CD4-positive, alpha-beta T cell treated with Interferon gamma for 1 hour (primary cell): Measurements from ENCODE around the gene NEURL3.
A peak's percentile ranks its signal among the peaks of the same experiment; 100 is the strongest.

ENCODE experiments used
- DNase-seq: peaks from one replicate; pipeline ENCODE4 v3.0.0-alpha.2; 2020

Gene NEURL3

GRCh38 chr2:96527286-96528005 lies 22.3 kb upstream of the NEURL3 start:
- peak; percentile 47 for DNase-seq

GRCh38 chr2:96526615-96527285 lies 21.6 kb upstream of the NEURL3 start:
- DNase-seq, result no peak

GRCh38 chr2:96526101-96526591 lies 21.0 kb upstream of the NEURL3 start:
- no peak for DNase-seq

GRCh38 chr2:96525211-96525507 lies 20.0 kb upstream of the NEURL3 start:
- no peak for DNase-seq

- no peak for DNase-seq
Measured at GRCh38 chr2:96524482-96525210, 19.5 kb upstream of the NEURL3 start.

DNA sequence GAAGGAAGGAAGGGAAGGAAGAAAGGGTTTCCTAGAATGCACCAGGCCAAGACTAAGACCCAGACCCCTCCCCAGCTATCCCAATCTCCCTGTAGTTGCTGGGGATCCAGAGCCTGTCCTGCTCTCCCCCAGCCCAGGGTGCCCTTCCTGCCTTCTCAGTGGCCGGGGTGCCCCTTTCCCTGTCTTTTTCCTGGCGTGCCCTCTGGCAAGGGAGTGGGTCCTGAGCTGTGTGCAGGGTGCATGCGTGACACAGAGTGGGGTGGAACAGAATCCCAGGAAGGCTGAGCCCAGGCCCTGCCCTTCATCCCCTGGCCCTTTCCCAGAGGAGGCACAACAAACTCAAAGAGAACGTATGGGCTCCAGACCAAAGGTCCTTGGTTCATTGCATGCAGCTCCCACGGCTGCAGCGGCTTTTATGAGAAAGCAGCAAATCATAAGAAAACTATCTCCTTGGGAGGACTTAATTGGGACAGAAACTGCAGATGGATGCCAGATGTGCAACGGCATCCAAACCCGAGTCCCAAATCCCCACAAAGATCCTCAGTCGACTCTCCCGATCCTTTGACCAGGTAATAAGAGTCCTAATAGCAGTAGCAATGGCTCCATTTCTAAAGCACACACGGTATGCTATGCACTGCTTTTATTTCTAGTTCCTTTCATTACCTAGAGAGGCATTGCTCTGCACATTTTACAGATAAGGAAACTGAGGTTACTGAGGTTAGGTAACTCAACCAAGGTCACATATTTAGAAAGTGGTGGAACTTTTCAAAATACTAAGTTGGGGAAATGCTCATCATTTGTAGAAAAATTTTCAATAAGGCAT lies 18.7 kb upstream of the NEURL3 start:
- no peak for DNase-seq

GRCh38 chr2:96522304-96523203 lies 17.4 kb upstream of the NEURL3 start:
- no peak for DNase-seq

DNA sequence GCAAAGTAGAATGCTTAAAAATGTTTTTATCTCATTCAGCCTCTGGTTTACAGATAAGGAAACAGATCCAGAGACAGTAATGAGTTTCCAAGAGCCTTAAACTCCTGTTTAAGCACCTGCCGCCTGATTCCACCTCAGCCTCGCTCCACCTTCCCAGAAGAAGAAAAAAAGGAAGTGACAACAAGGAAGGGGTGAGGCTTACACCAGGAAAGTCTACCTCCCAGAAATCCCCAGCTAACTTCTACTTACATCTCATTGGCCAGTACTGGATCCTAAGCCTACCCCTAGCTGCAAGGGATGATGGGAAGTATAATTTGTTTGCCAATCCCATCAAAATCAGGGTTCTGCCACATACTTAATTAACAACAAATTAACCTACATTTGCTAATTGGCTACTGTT lies 16.1 kb upstream of the NEURL3 start:
- no peak for DNase-seq

GRCh38 chr2:96520697-96521096 lies 15.5 kb upstream of the NEURL3 start:
- no peak for DNase-seq

GRCh38 chr2:96520231-96520630 lies 15.1 kb upstream of the NEURL3 start:
- DNase-seq, result no peak

DNA sequence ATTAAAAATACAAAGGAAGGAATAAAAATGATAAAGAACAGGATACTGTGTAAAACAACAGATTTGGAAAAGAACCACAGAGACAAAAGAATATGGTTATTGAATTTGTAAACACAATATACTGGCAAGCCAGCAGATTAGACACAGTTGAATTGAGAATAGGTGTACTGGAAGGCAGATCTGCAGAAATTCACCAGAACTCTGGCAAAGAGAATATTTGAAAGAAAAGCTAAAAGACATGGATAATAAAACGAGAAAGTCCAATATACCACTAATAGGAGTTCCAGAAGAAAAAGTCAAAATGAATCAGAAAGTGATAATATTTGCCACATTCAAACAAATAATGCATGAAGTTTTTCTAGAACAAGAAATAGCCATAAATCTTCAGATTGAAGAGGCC lies 11.9 kb upstream of the NEURL3 start:
- no peak for DNase-seq

DNA sequence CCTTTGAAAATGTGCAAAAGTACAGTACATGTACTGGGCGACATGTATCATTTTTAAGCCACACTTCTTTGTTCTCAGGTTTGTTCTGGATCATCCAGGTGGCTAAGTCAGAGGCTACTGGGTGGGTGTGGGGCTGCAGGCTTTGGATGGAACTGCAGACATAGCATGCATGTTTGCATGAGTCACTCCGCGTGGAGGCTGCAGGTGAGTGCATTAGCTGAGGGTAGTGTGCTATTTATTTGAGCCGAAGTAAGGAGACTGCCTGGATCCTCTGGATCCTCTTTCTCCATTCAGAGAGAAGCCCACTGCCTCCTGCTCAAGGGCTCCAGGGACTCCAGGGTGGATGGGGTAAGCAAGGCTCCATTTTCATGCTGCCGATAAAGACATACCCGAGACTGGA lies 9.4 kb upstream of the NEURL3 start:
- no peak for DNase-seq

DNA sequence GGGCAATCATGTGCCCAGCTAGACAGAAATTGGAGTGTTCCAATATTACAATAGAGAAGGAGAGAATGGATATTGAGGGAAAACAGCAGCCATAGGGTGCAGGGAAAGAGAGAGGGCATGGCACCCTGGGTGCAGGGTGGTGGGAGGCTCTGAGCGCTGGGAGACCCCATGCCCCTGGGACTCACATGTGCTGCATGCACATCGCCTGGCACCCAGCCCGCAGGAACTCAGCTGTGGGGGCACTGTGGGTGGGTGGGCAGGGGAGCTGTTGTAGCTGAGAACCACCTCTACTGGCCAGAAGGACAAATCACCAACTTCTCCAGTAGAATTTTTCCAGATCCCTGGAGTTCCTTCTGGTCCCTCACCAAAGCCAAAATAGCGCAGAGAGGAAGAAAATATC lies 7.2 kb upstream of the NEURL3 start:
- DNase-seq, result no peak

- DNase-seq, result no peak
Measured at GRCh38 chr2:96511851-96512250, 6.7 kb upstream of the NEURL3 start.

- DNase-seq, result no peak
Measured at GRCh38 chr2:96510931-96511595, 5.9 kb upstream of the NEURL3 start.

DNA sequence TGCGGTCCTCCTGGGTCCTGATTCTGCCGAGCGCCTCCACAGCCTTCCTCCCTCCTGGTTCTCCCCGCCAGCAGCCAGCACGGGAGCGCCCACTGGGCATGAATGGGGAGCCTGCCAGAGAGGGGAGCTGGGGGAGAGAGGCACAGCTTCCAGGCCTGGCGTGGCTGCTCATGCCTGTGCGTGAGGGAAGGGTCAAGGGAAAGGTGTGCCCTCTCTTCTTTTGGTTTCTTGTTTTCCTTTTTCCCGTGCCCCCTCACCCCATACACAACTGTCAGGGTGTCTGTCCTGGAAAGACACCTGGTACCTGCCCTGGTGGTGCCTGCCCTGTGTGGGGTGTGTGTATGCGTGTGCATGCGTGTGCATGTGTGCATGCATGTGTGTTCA lies 4.7 kb upstream of the NEURL3 start:
- DNase-seq, result no peak

DNA sequence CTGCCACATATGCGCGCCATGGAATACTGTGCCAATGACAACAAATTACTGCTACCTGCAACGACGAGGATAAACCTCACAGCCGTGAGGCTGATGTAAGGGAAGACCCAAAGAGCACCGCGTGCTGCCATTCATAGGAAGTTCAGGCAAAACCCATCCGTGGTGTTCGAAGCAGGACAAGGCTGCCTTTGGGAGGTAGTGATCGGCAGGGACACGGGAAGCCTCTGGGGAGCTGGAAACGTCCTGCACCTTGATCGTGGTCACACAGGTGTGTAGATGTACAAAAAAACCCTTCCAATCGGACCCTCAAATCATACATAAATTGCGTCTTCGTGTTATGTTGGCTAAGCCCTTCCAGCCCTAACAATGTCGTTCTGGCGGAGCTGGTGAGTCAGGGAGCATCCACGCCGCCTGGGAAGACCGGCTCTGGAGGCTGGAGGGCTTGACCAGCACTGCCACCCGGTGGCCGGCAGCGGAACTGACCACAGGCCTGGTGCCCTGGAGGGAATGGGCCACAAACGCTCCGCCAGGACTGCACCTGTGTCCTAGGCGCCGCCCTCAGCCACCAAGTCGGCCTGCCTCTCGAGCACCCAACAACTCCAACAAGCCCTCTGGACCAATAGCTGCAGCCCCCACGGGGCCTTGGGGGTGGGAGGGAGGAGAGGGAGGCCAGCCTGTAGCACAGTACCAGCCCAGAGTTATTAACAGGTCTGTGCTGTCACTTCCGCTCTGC lies 4.1 kb upstream of the NEURL3 start:
- DNase-seq, result peak; percentile 68

GRCh38 chr2:96508521-96509113 lies 3.5 kb upstream of the NEURL3 start:
- DNase-seq, result no peak

DNA sequence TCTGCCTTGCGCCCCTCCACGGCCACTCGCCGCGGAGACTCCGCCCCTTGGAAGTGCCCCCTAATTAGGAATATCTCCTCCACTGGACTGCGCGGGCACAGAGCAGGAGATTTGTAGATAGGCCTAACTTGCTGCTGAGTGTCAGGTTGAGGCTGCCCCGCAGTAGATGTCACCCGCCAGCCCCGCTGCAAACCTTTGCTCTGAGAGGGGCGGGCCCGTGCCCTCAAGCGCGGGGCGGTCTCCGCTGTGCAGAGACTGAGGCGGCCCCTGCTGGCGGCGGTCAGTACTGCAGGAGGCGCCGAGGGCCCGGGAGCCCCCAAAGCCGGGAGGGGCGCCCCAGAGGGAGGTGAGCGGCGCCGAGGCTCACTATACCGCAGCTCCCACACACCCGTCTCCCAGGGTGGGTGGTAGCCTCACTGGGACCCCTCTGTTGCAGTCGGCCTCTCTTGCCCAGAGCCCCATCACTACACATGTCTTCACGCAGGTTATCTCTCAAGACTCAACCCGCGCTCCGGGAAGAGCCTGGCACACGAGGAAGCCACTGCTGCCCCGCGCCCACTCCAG lies 2.9 kb upstream of the NEURL3 start:
- peak; percentile 83 for DNase-seq

- DNase-seq, result no peak
Measured at GRCh38 chr2:96506907-96507240, 1.7 kb upstream of the NEURL3 start.
